ENCODE measurements around the gene CFAP77. TPM values are rescaled to one million over a fixed set of nuclear protein-coding genes. Genes with fewer than 3 reads are reported as not detected.

The CFAP77 gene
- total RNA-seq, 1 donor from 2014 or later = 1.8 TPM

- Histone ChIP-seq H3K4me1 (peaks cover 11% of the 10 kb centered on the region), H3K79me2 (ENCODE audit: low read depth) (no peaks in the 10 kb centered on the region), H2AFZ (replicated peaks) (no peak overlapping the region), H3K27me3 (no peaks in the 10 kb centered on the region), H3K4me2 (no peak overlapping the region), H3K36me3 (no peaks in the 10 kb centered on the region), H4K20me1 (ENCODE audit: low read depth) (no peaks in the 10 kb centered on the region), H3K27ac (no peak overlapping the region), H3K9ac (no peak overlapping the region), H3F3A (ENCODE audit: low read depth) (no peaks in the 10 kb centered on the region), H3K9me3 (ENCODE audit: low read depth) (no peaks in the 10 kb centered on the region), H3K4me3 (no peak overlapping the region)
- no peak for TF ChIP-seq EZH2 (IDR thresholded peaks at IDR 0.05)
- TF ChIP-seq EZH2phosphoT487 (IDR thresholded peaks at IDR 0.05) = no peak
- TF ChIP-seq CTCF (IDR thresholded peaks at IDR 0.05) = no peak
- H3K4me3 Mint-ChIP-seq = no peak overlapping the region
- no peaks in the 10 kb centered on the region for H3K9me3 Mint-ChIP-seq
- peaks cover 5% of the 10 kb centered on the region for H3K4me1 Mint-ChIP-seq
- peak overlapping the region; percentile 46 for H3K27ac Mint-ChIP-seq
- no peak for DNase-seq (ENCODE audit: low spot score)
- H3K36me3 Mint-ChIP-seq = no peaks in the 10 kb centered on the region
- peaks cover 15% of the 10 kb centered on the region for H3K27me3 Mint-ChIP-seq (ENCODE audit: insufficient read depth, low read depth)
Observed at GRCh38 chr9:132517815-132518550, 108.0 kb downstream of the CFAP77 start.

GRCh38 chr9:132518626-132519025, 108.6 kb downstream of the CFAP77 start:
- Mint-ChIP-seq H3K27ac (no peak overlapping the region), H3K27me3 (ENCODE audit: insufficient read depth, low read depth) (peaks cover 15% of the 10 kb centered on the region), H3K9me3 (no peaks in the 10 kb centered on the region), H3K4me3 (peak overlapping the region; percentile 41), H3K36me3 (no peaks in the 10 kb centered on the region), H3K4me1 (peaks cover 5% of the 10 kb centered on the region)
- DNase-seq (ENCODE audit: low spot score) = no peak
- H3K27me3 ChIP-seq = no peaks in the 10 kb centered on the region
- H3K36me3 ChIP-seq = no peaks in the 10 kb centered on the region
- no peaks in the 10 kb centered on the region for H3K9me3 ChIP-seq (ENCODE audit: low read depth)
- H3K4me1 ChIP-seq = peaks cover 11% of the 10 kb centered on the region
- H3K4me2 ChIP-seq = no peak overlapping the region
- H3K27ac ChIP-seq = no peak overlapping the region
- no peaks in the 10 kb centered on the region for H3K79me2 ChIP-seq (ENCODE audit: low read depth)
- H3K9ac ChIP-seq = no peak overlapping the region
- no peaks in the 10 kb centered on the region for H3F3A ChIP-seq (ENCODE audit: low read depth)
- no peak overlapping the region for H2AFZ ChIP-seq (replicated peaks)
- no peak overlapping the region for H3K4me3 ChIP-seq
- no peaks in the 10 kb centered on the region for H4K20me1 ChIP-seq (ENCODE audit: low read depth)
- TF ChIP-seq EZH2 (IDR thresholded peaks at IDR 0.05) (no peak), EZH2phosphoT487 (IDR thresholded peaks at IDR 0.05) (no peak), CTCF (IDR thresholded peaks at IDR 0.05) (no peak)

- Mint-ChIP-seq H3K9me3 (peaks cover under 1% of the 10 kb centered on the region), H3K27ac (no peak overlapping the region), H3K27me3 (ENCODE audit: insufficient read depth, low read depth) (peaks cover 15% of the 10 kb centered on the region), H3K4me1 (peaks cover 5% of the 10 kb centered on the region), H3K36me3 (no peaks in the 10 kb centered on the region), H3K4me3 (peak overlapping the region; percentile 41)
- Histone ChIP-seq H3K9ac (no peak overlapping the region), H3K4me1 (peaks cover 11% of the 10 kb centered on the region), H3K79me2 (ENCODE audit: low read depth) (no peaks in the 10 kb centered on the region), H3K36me3 (no peaks in the 10 kb centered on the region), H2AFZ (replicated peaks) (no peak overlapping the region), H3K27me3 (no peaks in the 10 kb centered on the region), H3K4me2 (no peak overlapping the region), H4K20me1 (ENCODE audit: low read depth) (no peaks in the 10 kb centered on the region), H3K9me3 (ENCODE audit: low read depth) (no peaks in the 10 kb centered on the region), H3K4me3 (no peak overlapping the region), H3K27ac (no peak overlapping the region), H3F3A (ENCODE audit: low read depth) (no peaks in the 10 kb centered on the region)
- TF ChIP-seq EZH2phosphoT487 (IDR thresholded peaks at IDR 0.05) (no peak), CTCF (IDR thresholded peaks at IDR 0.05) (no peak), EZH2 (IDR thresholded peaks at IDR 0.05) (no peak)
- no peak for DNase-seq (ENCODE audit: low spot score)
Observed at GRCh38 chr9:132519033-132519432, 109.0 kb downstream of the CFAP77 start.

Measured in neural progenitor cell (in vitro differentiated cells).